ENCODE measurements around the gene SARNP.

Gene SARNP

DNA sequence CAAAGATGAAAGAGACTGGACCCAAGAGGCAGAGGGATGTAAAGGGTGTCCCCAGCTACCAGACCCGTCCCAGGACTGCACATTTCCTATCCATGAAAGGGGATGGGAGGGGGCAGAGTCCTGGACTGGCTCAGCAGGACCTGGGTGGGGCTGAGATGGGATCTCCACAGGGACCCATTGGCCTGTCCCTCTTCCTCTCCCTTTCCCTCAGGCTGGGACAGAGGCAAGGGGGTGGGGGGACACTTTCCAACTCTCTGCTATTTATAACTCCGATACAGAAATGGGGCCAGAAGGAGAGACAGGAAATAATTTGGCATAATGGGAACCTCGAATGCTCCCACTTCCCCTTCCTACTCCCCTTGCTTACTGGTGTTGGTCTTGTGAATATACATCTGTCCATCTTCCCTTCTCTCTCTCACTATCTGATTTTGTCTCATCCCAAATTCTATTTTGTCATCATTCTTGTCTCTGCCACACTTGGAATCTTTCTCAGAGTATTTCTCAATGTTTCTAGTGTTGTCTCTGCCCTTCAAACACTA lies 108.8 kb downstream of the SARNP start:
- H3K27ac ChIP-seq (ENCODE audit: low read depth, low read length, poor library complexity, severe bottlenecking) = no peak overlapping the region
- TF ChIP-seq, protein P1, sequence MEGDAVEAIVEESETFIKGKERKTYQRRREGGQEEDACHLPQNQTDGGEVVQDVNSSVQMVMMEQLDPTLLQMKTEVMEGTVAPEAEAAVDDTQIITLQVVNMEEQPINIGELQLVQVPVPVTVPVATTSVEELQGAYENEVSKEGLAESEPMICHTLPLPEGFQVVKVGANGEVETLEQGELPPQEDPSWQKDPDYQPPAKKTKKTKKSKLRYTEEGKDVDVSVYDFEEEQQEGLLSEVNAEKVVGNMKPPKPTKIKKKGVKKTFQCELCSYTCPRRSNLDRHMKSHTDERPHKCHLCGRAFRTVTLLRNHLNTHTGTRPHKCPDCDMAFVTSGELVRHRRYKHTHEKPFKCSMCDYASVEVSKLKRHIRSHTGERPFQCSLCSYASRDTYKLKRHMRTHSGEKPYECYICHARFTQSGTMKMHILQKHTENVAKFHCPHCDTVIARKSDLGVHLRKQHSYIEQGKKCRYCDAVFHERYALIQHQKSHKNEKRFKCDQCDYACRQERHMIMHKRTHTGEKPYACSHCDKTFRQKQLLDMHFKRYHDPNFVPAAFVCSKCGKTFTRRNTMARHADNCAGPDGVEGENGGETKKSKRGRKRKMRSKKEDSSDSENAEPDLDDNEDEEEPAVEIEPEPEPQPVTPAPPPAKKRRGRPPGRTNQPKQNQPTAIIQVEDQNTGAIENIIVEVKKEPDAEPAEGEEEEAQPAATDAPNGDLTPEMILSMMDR (IDR thresholded peaks at IDR 0.05; ENCODE audit: low read length) = no peak
- no peak for TF ChIP-seq EZH2 (IDR thresholded peaks at IDR 0.05; ENCODE audit: borderline replicate concordance, low read length)
- H3K9ac ChIP-seq (ENCODE audit: low read length) = no peak overlapping the region
- H3K4me1 ChIP-seq (ENCODE audit: insufficient read depth, low read length, severe bottlenecking) = peaks cover 7% of the 10 kb centered on the region
- no peaks in the 10 kb centered on the region for H3K9me2 ChIP-seq (ENCODE audit: low read depth, low read length)
- H3K4me2 ChIP-seq (ENCODE audit: low read length) = no peak overlapping the region
- no peaks in the 10 kb centered on the region for H3F3A ChIP-seq (ENCODE audit: insufficient read depth, low read length)
- peaks cover 14% of the 10 kb centered on the region for H3K27me3 ChIP-seq (ENCODE audit: insufficient read depth, low read length)
- H3K4me3 ChIP-seq (ENCODE audit: low read depth, low read length, poor library complexity, severe bottlenecking) = no peak overlapping the region
- no peak overlapping the region for H2AFZ ChIP-seq (ENCODE audit: low read length)
- no peaks in the 10 kb centered on the region for H3K79me2 ChIP-seq (ENCODE audit: insufficient read depth, low read length)
- no peaks in the 10 kb centered on the region for H3K9me3 ChIP-seq (ENCODE audit: low read length)
- H4K20me1 ChIP-seq (ENCODE audit: insufficient read depth, low read length) = no peaks in the 10 kb centered on the region
- no peaks in the 10 kb centered on the region for H3K36me3 ChIP-seq (ENCODE audit: insufficient read depth, low read length)

DNA sequence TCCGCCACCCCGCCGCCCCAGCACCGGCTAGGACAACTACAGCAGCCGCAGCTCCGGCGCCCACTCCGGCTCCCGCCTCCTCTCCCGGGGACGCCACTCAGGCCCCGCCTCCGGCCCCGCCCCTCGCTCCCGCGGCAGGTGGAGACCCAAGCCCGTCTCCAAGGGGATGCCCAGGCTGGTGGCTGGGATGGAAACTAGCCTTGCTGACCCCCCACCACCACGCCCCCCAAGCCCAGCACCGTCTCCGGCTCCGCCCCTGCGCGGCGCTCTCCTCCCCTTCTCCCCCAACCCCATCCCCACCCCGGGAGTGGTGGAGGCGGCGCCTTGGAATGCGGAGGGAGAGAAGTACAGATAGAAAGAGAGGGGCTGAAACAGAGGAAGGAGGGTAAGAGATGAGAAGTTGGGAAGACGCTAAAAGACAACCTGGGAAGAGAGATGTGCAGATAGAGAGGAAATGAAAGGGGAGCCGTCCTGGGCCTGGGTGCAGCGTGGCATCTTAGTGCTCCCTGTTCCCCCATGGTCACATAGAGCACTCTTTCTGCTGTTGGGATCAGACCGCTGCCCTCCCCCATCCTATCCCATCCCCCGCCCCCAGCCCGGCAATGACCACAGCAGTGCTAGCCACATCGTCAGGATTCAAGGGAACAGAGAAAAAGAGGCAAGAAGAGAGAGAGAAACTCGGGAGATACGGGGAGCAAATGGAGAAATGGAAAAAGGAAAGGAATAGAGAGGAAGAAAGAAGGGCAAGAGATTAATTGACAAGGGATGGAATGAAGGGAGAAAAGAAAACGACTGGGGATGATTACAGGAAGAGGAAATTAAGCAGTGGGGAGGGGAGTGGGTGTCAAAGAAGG lies 109.5 kb downstream of the SARNP start, which contains the start of gene ITGA7:
Gene ITGA7 (minus strand): TSS at position 64 of the 854 bp plus-strand sequence. CDS start 222 bp downstream, outside the sequence.
- Histone ChIP-seq H3K9me3 (ENCODE audit: low read length) (no peaks in the 10 kb centered on the region), H3K9ac (ENCODE audit: low read length) (no peak within 1 kb of the TSS), H3K27ac (ENCODE audit: low read depth, low read length, poor library complexity, severe bottlenecking) (no peak within 1 kb of the TSS), H3K27me3 (ENCODE audit: insufficient read depth, low read length) (peaks cover 17% of the 10 kb centered on the region), H3K4me3 (ENCODE audit: low read depth, low read length, poor library complexity, severe bottlenecking) (peak within 1 kb of the TSS; percentile 50), H3K79me2 (ENCODE audit: insufficient read depth, low read length) (no peaks in the 10 kb centered on the region), H3K4me2 (ENCODE audit: low read length) (peak within 1 kb of the TSS; percentile 65), H3K9me2 (ENCODE audit: low read depth, low read length) (no peaks in the 10 kb centered on the region), H4K20me1 (ENCODE audit: insufficient read depth, low read length) (no peaks in the 10 kb centered on the region), H3K4me1 (ENCODE audit: insufficient read depth, low read length, severe bottlenecking) (peaks cover 7% of the 10 kb centered on the region), H3F3A (ENCODE audit: insufficient read depth, low read length) (no peaks in the 10 kb centered on the region), H2AFZ (ENCODE audit: low read length) (no peak within 1 kb of the TSS), H3K36me3 (ENCODE audit: insufficient read depth, low read length) (no peaks in the 10 kb centered on the region)
- TF ChIP-seq, protein P1 (IDR thresholded peaks at IDR 0.05; ENCODE audit: low read length) = no peak
